ENCODE results near the gene TMEM127.

The TMEM127 gene

GRCh38 chr2:96203130-96204028 lies 62.4 kb downstream of the TMEM127 start:
- DNase-seq = no peak

- DNase-seq = no peak
These were observed 63.5 kb downstream of the TMEM127 start for GRCh38 chr2:96202152-96202854.

GRCh38 chr2:96201338-96201737 lies 64.5 kb downstream of the TMEM127 start:
- no peak for DNase-seq

GRCh38 chr2:96198921-96199320 lies 66.9 kb downstream of the TMEM127 start:
- no peak for DNase-seq
